SW480 (cell line): Measurements from ENCODE around the gene TIE1.

ENCODE experiments used
- DNase-seq: peaks from one replicate; pipeline ENCODE4 v3.0.0-alpha.2; 2016; ENCODE audit warnings: low spot score

The TIE1 gene

DNA sequence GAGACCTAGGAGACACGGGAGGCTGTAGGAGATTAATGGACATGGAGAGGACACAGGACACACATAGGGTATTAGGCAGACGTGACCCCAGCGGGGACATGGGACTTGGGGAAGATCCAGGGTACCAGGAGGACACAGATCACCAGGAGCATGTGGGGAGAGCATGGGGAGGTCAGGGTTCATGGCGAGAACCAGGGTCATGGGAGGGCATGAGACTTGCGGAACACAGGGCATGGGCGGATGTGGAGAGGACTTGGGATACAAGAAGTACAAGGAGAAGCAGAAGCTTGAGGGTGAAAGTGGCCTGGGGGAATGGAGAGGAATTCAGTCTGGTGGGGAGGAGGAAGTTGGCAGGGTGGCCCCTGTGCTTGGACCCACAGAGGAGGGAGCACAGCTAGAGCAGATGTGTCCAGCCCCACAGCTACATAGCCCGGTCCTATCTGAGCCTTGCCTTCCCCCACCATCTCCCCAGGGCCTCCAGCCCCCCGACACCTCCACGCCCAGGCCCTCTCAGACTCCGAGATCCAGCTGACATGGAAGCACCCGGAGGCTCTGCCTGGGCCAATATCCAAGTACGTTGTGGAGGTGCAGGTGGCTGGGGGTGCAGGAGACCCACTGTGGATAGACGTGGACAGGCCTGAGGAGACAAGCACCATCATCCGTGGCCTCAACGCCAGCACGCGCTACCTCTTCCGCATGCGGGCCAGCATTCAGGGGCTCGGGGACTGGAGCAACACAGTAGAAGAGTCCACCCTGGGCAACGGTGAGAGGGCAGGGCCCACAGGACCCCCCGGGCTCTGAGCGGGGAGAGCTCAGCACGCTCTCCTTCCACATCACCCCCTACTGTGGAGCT, 12.1 kb downstream of the TIE1 start:
- DNase-seq = no peak

DNA sequence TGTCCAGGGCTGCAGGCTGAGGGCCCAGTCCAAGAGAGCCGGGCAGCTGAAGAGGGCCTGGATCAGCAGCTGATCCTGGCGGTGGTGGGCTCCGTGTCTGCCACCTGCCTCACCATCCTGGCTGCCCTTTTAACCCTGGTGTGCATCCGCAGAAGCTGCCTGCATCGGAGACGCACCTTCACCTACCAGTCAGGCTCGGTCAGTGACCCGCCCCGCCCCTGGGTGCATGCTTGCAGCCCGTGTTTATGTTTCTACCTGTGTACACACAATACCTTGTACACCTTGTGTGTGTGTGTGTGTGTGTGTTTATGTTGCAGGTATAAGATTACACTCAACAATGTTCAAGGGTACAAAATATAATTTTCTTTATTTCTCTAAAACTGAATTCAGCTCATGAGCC, 13.0 kb downstream of the TIE1 start:
- no peak for DNase-seq

DNA sequence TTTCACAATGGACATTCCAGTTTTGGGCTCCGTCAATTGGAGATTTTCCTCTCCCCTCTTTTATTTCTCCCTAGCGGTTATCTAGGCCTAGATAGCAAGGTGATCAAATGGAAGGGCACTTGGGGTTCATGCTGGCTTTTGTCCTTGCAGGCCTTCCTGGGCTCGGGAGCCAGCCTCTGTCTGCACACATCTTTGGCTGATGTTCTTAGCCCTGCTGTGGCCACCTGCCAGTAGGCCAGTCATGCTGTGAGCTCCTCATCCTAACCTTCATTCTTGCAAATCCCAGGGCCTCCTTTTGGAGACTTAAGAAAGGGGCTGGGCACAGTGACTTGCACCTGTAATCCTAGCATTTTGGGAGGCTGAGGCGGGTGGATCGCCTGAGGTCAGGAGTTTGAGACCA, 13.5 kb downstream of the TIE1 start:
- no peak for DNase-seq

DNA sequence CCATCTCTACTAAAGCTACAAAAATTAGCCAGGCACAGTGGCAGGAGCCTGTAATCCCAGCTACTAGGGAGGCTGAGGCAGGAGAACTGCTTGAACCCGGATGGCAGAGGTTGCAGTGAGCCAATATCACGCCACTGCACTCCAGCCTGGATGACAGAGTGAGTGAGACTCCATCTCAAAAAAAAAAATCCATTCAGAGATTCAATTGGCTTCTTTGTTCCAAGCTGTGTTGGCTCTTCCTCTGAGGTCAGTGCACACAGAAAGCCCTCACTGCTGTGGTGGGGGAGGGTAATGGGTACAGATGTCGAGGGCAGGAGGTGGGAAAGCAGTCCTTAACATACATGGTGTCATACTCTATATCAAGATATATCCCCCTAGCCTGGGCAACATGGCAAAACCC, 14.7 kb downstream of the TIE1 start:
- DNase-seq = no peak

DNA sequence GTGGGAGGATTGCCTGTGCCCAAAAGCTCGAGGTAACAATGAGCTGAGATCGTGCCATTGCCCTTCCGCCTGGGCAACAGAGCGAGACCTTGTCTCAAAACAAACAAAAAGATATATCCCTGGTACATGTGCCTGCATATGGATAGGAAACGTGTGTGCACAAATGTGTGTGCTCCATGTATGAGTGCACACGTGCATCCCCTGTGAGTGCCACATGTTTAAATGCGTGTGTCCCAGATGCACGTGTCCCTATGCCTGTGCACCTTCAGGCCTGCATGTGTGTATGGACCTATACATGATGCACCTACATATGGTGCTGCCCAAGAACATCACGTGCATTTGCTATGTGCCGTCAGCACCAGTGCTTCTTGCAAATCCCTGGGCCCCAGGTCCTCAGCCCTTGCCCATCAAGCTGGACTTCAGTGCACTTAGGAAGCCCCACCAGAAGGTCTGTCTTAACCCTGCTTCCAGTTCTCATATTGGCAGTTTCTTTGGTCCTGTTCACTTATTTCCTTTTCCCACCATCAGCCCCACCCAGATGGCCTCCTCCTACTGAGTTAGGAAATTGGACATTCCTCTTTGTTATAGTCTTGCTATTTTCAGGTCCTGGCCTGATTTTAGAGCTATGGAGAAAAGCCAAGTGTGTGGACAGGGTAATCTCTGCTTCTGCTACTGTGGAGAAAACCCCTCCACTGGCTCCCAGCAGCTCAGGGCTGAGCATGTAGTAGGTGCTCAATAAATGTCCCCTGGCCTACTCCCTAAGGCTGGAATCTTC, 15.4 kb downstream of the TIE1 start:
- DNase-seq = no peak

DNA sequence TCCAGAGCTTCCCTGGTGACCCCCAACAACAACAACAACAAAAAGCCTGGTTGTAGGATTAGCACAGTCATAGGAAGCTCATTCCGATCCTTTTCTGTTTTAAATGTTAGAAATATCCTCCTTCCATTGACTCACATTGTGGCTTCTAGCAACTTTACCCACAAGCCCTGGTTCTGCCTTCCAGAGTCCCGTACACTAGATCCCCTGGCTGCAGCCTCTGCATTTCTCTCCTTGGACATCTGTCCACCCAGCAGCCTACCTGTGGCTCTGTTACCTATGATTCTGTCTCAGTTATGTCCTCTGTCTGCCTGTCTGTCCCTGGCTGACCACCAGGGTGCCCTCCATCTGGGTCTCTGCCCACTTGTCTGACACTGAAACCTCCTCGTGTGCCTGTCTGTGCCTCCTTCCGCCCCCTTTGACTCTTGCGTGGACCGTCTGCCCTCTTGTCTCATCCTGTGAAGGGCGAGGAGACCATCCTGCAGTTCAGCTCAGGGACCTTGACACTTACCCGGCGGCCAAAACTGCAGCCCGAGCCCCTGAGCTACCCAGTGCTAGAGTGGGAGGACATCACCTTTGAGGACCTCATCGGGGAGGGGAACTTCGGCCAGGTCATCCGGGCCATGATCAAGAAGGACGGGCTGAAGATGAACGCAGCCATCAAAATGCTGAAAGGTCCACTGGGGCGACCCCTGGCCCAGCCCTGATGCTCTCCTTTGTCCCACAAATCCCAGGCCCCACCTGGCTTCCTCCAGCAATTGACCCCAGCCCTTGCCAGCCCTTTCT, 16.1 kb downstream of the TIE1 start:
- no peak for DNase-seq

DNA sequence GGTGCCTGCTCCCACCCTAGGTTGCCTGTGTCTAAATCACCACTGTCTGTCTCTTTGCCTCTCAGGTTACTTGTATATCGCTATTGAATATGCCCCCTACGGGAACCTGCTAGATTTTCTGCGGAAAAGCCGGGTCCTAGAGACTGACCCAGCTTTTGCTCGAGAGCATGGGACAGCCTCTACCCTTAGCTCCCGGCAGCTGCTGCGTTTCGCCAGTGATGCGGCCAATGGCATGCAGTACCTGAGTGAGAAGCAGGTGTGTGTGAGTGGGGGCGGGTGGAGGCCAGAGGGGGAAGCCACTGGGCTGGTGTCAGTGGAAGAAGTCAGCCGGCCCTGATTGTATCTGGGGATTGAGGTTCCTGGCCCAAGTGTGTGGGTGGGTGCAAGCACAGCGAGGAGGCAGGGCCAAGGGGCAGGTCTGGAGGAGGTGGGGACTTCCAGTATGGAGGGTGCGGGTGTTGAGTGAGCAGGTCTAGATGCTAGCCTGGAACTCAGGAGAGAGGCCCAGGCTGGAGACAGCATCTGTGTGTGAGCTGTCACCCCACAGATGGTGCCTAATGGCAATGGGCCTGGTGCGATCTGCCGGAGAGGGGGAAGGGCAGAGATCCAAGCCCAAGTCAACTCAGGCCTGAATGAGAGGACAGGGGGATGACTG, 17.2 kb downstream of the TIE1 start:
- no peak for DNase-seq

DNA sequence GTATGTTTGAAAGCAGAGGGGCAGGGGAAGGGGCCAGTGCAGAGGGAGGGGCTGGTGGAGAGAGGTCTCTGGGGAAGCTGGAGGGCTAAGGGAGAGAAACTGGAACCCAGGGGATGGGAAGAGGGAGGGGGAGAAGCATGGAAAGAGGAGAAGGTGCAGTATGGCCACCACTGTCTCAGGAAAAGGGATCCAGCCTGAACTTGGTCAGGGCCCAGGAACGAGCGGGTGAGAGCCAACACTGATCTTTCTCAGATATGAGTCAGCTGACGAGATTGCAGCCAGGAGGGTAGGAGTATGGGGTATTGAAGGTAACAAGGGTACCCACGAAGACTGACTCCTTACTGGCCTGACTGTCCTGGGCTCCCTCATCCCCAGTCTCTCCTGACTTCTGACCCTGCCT, 18.0 kb downstream of the TIE1 start:
- no peak for DNase-seq

DNA sequence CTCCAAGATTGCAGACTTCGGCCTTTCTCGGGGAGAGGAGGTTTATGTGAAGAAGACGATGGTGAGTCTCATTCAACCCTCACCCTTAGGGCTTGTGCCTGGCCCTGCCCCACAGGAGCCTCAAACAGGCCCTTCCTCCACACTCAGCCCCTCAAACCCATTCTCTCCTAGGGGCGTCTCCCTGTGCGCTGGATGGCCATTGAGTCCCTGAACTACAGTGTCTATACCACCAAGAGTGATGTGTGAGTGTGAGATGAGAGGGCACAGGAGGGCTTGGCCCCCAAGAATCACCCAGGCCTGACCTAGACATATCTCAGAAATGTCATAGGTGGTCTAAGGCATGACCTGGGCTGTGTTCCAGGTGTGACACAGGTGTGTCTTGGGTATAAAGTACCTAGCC, 18.5 kb downstream of the TIE1 start:
- DNase-seq = no peak

DNA sequence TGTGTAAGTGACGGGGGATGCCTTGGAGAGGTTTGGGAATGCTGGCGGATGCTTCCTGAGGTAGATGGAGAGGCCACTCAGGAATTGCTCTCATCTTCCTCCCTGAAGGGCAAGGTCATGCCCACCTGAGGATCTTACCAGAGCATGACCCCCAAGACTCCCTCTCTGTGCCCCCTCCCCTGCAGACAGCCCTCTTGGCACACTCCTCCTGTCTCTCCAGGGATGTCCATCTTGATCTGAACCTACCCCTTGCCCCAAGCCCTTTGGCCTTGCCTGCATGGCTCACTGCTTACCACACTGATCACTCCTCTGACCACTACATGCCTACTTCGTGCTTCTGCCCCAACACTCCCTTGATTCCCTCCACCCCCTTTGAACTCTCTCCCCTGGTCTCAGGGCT, 19.0 kb downstream of the TIE1 start:
- no peak for DNase-seq

DNA sequence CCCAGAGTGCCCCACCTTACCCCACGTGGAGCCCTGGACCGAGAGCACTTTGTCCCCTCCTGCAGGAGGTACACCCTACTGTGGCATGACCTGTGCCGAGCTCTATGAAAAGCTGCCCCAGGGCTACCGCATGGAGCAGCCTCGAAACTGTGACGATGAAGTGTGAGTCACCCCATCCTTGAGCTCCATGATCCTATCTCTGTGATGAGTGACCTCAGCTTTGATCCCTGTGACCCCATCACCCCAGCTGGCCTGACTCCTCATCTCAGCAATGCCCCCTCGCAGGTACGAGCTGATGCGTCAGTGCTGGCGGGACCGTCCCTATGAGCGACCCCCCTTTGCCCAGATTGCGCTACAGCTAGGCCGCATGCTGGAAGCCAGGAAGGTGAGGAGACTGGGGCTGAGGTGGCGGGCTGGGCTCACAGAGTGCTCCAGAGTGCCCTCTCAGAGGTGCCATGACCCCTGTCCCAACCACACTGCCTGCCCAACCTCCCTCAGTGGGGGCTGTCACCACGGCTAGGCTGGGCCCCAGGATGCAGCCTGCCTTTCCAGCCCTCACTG, 20.6 kb downstream of the TIE1 start:
- DNase-seq = peak; percentile 23

DNA sequence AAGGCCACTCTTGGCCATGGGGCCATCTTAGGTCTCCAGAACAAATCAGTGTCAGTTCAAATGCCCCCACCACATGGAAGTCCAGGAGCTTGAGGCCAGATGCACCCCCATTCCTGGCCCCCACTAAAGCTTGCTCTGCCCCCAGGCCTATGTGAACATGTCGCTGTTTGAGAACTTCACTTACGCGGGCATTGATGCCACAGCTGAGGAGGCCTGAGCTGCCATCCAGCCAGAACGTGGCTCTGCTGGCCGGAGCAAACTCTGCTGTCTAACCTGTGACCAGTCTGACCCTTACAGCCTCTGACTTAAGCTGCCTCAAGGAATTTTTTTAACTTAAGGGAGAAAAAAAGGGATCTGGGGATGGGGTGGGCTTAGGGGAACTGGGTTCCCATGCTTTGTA, 21.7 kb downstream of the TIE1 start:
- no peak for DNase-seq

DNA sequence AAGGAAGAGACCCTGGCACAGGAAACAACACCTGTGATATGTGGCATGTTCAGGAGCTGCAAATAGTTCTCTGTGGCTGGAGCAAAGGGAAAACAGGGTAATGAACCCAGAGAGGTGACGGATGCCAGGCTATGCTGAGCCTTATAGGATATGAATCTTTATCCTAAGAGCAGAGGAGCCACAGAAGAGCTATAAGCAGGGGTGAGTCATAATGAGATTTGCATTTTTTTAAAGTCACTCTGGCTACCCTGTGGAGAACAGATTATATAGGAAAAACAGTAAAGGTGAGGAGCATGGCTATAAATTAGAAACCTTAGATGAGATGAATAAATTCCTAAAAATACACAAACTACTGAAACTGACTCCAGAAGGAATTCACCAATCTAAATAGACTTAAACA, 24.0 kb downstream of the TIE1 start:
- DNase-seq = no peak

DNA sequence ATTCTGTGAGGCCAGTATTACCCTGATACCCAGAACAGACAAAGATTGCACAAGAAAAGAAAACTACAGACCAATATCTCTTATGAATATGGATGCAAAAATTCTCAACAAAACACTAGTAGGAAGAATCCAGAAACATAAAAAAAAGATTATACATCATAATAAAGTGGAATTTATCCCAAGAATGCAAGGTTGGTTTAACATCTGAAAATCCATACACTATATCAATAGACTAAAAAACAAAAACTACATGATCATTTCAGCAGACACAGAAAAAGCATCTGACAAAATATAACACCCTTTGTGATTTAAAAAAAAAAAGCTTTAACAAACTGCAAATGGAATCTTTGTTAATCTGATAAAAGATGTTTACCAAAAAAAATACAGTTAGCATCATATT, 24.6 kb downstream of the TIE1 start:
- no peak for DNase-seq

DNA sequence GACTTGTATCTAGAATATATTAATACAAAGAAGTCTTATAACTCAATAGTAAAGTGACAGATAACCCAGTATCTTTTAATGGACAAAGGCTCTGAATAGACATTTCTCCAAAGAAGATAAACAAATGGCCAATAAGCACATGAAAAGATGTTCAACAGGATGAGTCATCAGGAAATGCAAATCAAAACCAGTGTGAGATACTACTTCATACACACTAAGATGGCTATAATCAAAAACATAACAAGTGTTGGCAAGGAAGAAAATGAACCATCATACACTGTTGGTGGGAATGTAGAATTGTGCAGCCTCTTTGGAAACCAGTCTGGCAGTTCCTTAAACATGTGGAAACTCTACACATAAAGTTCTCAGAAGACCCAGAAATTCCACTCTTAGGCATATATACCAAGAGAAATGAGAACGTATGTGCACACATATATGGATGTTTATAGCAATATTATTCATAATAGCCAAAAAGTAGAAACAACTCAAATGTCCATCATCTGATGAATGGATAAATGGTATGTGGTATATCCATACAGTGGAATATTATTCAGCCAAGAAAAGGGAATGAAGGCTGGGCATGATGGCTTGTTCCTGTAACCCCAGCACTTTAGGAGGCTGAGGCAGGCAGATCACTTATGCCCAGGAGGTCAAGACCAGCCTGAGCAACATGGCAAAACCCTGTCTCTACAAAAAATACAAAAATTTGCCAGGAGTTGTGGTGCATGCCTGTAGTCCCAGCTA, 26.9 kb downstream of the TIE1 start:
- DNase-seq = no peak

DNA sequence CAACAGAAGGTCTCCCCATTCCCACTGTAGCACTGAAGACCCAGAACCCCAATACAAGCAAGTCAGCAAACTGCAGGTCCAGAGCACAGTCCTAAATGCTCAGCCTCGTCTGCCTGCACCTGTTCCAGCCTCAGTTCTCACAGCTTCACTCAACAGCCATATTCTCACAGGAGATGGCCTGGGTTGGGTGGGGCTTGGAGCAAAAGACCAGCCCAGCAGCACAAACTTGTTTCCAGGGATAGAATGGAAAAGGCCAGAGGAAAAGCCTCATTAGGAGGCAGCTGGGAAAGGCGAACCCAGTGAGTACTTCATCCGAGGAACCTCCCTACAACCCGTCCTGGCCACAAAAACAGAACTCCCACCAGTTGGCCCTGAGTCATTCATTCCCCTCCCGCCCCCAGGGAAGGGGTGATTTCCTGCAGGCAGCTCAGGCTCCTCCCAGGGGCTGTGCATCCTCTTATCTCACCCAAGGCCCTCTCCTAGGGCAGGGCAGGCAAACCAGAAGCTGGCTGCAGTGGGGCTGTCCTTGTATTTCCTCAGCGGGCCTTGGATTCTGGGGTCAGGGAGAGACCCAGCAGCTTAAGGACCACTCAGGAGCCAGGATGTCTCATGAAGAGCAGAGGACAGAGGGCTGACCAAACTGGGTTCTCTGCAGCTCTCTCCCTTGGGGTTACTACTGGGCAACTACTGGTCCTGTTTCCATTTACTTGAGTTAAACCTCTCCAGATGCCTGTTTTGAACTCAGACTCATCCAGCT, 29.4 kb downstream of the TIE1 start:
- peak; percentile 62 for DNase-seq

DNA sequence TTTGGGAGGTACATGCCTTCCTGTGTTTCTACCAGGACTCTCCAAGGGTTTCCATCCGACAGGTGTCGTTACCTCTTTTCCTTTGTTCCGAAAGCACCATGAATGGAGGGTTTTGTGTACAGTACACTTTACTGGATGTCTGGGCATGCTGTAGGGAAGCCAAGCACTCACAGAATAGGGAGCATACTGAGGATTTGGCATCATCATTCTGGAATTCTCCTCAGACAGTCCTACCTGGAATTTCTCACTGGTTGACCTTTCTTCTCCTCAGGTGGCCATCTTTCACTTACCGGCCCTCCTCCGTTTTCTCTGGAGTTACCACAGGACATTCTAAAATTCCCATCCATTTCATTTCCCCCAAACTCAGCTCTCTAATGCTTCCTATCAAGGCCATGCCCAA, 30.9 kb downstream of the TIE1 start:
- no peak for DNase-seq

DNA sequence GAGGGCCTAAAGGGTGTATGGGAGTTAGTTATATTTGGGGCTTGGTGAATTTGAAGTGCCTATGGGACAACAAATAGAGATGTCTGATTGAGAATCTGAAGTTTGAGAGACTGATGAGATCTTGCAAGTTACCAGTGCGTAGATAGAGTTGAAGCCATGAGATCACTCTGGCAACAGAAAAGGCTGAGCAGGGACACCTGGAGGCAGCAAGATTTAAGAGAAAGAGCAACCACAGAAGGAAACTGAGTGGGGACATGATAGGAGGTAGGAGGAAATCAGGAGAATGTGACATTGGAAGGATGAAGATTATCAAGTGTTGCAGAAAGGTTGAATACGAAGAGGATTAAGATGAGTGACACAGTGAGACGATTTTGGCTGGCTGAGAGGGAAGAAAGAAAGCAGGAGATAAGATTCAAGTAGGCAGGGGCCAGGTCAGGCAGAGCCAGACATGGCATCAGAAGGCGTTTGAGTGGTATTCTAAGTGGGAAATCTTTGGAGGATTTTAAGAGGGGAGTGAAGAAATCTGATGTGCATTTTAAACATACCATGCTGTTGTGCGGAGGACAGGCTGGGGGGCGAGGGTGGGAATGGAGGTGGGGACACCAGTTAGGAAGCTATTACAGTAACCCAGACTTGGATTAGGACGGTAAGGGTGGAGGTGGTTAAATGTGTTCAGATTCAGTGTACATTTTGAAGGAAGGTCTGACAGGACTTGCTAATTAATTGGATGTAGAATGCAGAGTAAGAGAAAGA, 33.8 kb downstream of the TIE1 start:
- DNase-seq = no peak

DNA sequence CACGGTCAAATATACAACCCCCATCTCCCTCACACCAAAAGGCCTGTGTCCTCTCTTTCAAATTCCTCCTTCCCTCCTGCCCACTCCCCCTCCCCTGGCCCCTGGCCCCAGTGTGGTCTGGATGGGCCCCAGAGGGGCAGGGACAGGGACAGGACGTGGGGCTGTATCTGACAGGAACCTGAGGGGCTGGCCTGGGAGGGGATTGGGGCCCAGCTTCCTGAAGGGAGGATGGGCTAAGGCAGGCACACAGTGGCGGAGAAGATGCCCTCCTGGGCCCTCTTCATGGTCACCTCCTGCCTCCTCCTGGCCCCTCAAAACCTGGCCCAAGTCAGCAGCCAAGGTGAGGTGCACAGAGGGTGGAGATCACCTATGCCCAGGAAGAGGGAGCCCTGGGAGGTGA, 36.8 kb downstream of the TIE1 start, which contains the start of gene MPL:
Gene MPL (plus strand): TSS at position 231 of the 400 bp plus-strand sequence. CDS start 31 bp downstream, at position 262.
- DNase-seq = no peak

DNA sequence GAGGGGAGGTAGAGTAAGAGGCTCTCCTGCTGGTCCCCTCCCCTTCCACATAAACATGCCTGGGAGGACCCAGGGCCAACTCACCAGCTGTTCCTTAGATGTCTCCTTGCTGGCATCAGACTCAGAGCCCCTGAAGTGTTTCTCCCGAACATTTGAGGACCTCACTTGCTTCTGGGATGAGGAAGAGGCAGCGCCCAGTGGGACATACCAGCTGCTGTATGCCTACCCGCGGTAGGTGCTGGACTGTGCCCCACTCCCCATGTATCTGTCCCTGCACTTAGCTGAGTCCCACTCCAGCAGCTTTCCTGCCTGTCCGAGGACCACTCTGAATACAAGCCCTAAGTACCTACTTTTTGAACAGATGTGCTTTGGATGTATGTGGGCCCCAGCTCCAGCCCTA, 37.2 kb downstream of the TIE1 start:
- DNase-seq = no peak
